Uterus (tissue), 2 donors: ENCODE measurements around the gene CLSTN2.

ENCODE experiments used
- POLR2A ChIP-seq, 2 donors: fragments of 450-650 bp; IDR thresholded peaks; one replicate each; pipeline ENCODE4 v1.6.1; 2016; ENCODE audit warnings: antibody characterized with exemption in 2 of 2, mild to moderate bottlenecking in 1 of 2, moderate library complexity in 1 of 2
- TF ChIP-seq, protein P1 (sequence below), 4 experiments: fragments of 200-600 bp in 2 of 4; fragments of 450-650 bp in 2 of 4; sonication (generic) in 2 of 4; IDR thresholded peaks; one replicate each; pipeline ENCODE4 v1.5.1; 2016 to 2019; ENCODE audit warnings: antibody characterized with exemption in 4 of 4, mild to moderate bottlenecking in 2 of 4, moderate library complexity in 1 of 4

DNA sequence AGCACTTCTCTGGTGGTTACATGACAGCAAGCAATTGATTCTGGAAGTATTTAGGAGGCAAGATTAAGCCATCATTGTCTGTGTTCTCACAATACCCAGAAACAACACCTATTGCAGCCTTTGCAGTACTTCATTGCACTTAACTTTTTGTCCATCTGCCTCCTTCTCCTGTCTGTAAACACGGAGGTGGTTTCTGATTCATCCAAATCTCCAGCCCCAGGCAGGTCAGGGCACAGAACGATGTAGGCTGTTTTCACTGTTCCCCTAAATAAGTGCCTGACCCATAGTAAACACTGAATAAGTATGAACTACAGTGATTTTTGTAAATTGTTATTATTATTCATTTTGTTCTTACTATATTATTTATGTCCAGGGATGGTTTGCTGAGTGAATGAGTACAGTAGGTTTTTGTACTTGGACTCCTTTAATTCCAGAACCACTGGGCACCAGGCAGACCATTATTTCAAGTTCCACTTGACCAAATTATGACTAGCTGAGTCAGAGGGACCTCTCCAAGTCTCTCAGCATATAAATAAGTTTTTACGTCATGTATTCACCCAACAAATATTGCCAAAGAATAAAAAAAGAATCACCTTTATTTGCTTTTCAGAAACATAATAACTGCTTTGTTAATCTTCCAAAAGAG, 459.6 kb downstream of the CLSTN2 start:
- no peak for TF ChIP-seq POLR2A (IDR thresholded peaks at IDR 0.05)
- TF ChIP-seq, protein P1, sequence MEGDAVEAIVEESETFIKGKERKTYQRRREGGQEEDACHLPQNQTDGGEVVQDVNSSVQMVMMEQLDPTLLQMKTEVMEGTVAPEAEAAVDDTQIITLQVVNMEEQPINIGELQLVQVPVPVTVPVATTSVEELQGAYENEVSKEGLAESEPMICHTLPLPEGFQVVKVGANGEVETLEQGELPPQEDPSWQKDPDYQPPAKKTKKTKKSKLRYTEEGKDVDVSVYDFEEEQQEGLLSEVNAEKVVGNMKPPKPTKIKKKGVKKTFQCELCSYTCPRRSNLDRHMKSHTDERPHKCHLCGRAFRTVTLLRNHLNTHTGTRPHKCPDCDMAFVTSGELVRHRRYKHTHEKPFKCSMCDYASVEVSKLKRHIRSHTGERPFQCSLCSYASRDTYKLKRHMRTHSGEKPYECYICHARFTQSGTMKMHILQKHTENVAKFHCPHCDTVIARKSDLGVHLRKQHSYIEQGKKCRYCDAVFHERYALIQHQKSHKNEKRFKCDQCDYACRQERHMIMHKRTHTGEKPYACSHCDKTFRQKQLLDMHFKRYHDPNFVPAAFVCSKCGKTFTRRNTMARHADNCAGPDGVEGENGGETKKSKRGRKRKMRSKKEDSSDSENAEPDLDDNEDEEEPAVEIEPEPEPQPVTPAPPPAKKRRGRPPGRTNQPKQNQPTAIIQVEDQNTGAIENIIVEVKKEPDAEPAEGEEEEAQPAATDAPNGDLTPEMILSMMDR (IDR thresholded peaks at IDR 0.05) = no peak
